Endothelial cell of umbilical vein (primary cell): ENCODE results near the gene SPINK13.

Source experiments
- EZH2 ChIP-seq: IDR thresholded peaks from 2 replicates; pipeline ENCODE4 v1.6.1; 2012; ENCODE audit warnings: borderline replicate concordance, low read depth, mild to moderate bottlenecking, moderate library complexity, low read length, inconsistent platforms; ENCODE audit not compliant: severe bottlenecking
- FOS ChIP-seq: IDR thresholded peaks from 2 replicates; pipeline ENCODE4 v1.6.1; 2011; ENCODE audit warnings: mild to moderate bottlenecking, low read length, moderate library complexity, borderline replicate concordance; ENCODE audit not compliant: insufficient read depth
- GATA2 ChIP-seq: IDR thresholded peaks from 2 replicates; pipeline ENCODE4 v1.7.0; 2011; ENCODE audit warnings: low read depth, mild to moderate bottlenecking, moderate library complexity, mixed read lengths, low read length; ENCODE audit not compliant: insufficient read length, insufficient read depth
- JUN ChIP-seq: IDR thresholded peaks from 2 replicates; pipeline ENCODE4 v1.6.1; 2011; ENCODE audit warnings: borderline replicate concordance, low read depth; ENCODE audit not compliant: insufficient read length, insufficient read depth
- MAX ChIP-seq: IDR thresholded peaks from 2 replicates; pipeline ENCODE4 v1.6.1; 2011; ENCODE audit not compliant: insufficient read depth, insufficient read length
- MYC ChIP-seq: IDR thresholded peaks from one replicate; pipeline ENCODE4 v1.6.1; 2011; ENCODE audit warnings: mild to moderate bottlenecking, low read depth, low read length
- POLR2A ChIP-seq: IDR thresholded peaks from 2 replicates; pipeline ENCODE4 v1.6.1; 2012; ENCODE audit warnings: low read depth, mild to moderate bottlenecking, control low read depth, low read length
- POLR2AphosphoS5 ChIP-seq: IDR thresholded peaks from 2 replicates; pipeline ENCODE4 v1.6.1; 2012; ENCODE audit warnings: low read depth, mild to moderate bottlenecking, control low read depth, low read length, moderate library complexity; ENCODE audit not compliant: insufficient read depth
- TF ChIP-seq, protein P1 (sequence below), 2 donors: IDR thresholded peaks; 1 replicate in 1 of 2; 2 replicates in 1 of 2; pipeline ENCODE4 v1.5.1; 2011; ENCODE audit warnings: low read length in 2 of 2, mild to moderate bottlenecking in 2 of 2, moderate library complexity in 2 of 2, control low read depth in 1 of 2, inconsistent platforms in 1 of 2, low read depth in 1 of 2; ENCODE audit not compliant: insufficient read depth in 1 of 2; ENCODE audit errors: extremely low read depth in 1 of 2

GRCh38 chr5:148297731-148298130 is 29.1 kb downstream of the SPINK13 start:
- TF ChIP-seq, protein P1, sequence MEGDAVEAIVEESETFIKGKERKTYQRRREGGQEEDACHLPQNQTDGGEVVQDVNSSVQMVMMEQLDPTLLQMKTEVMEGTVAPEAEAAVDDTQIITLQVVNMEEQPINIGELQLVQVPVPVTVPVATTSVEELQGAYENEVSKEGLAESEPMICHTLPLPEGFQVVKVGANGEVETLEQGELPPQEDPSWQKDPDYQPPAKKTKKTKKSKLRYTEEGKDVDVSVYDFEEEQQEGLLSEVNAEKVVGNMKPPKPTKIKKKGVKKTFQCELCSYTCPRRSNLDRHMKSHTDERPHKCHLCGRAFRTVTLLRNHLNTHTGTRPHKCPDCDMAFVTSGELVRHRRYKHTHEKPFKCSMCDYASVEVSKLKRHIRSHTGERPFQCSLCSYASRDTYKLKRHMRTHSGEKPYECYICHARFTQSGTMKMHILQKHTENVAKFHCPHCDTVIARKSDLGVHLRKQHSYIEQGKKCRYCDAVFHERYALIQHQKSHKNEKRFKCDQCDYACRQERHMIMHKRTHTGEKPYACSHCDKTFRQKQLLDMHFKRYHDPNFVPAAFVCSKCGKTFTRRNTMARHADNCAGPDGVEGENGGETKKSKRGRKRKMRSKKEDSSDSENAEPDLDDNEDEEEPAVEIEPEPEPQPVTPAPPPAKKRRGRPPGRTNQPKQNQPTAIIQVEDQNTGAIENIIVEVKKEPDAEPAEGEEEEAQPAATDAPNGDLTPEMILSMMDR (IDR thresholded peaks at IDR 0.05; ENCODE audit: extremely low read depth in 1 of 2, insufficient read depth in 1 of 2, low read depth in 1 of 2, low read length in 2 of 2): no peak
- TF ChIP-seq POLR2A (no peak), POLR2AphosphoS5 (no peak), JUN (no peak), MYC (no peak), MAX (no peak), EZH2 (no peak), FOS (no peak), GATA2 (no peak)
